OCI-LY3 (cell line): ENCODE results near the gene ACOXL.

Experiments used
- CTCF ChIP-seq: fragments of 200-600, 300-600 bp; sonication (generic); IDR thresholded peaks from 2 replicates; pipeline ENCODE4 v1.5.1; 2014; ENCODE audit warnings: antibody characterized with exemption, low read length, low read depth
- EZH2phosphoT487 ChIP-seq: fragments of 200-600 bp; shearing (Covaris generic); IDR thresholded peaks from 2 replicates; pipeline ENCODE4 v1.6.1; 2018; ENCODE audit warnings: antibody characterized with exemption, mixed run types, low read depth

- TF ChIP-seq CTCF: no peak
- no peak for TF ChIP-seq EZH2phosphoT487
Measured at GRCh38 chr2:111108745-111109271, 376.4 kb downstream of the ACOXL start.
